K562 (cell line): Measurements from ENCODE around the gene ZBTB20. TPM values are rescaled to one million over a fixed set of nuclear protein-coding genes. Genes with fewer than 3 reads are reported as not detected.

ENCODE experiments used
- ATAC-seq: fragments of 200-7000 bp; cut with Tn5 transposase; 3 replicates; pipeline ENCODE4 v1.9.1; 2020; ENCODE audit warnings: moderate library complexity
- BruUV-seq: library from RNA; stranded (reverse); fragments of 400-500 nt; replicated peaks from 2 replicates; lab custom pipeline; 2021; lab: Mats Ljungman, UMichigan
- CTCF ChIA-PET: fragments of 300-600 bp; formaldehyde crosslinking; extraction: SDS; loops from one replicate; lab custom pipeline; 2021; ENCODE audit warnings: low intra/inter-chr PET ratio; lab: Yijun Ruan, JAX
- POLR2A ChIA-PET: fragments of 300-600, 350-650 bp; sonication (Branson Sonifier 250); formaldehyde crosslinking; extraction: SDS; loops from one replicate; lab custom pipeline; 2021; ENCODE audit warnings: antibody characterized with exemption, inconsistent platforms; lab: Yijun Ruan, JAX
- DNase-seq, 4 experiments: peaks; one replicate each; pipeline versions ENCODE4 v3.0.0 to v3.0.0-alpha.2; 2011 to 2018; ENCODE audit warnings: low spot score in 3 of 4, mixed read lengths in 3 of 4; ENCODE audit errors: extremely low read depth in 1 of 4
- FAIRE-seq: peaks from 2 replicates; lab custom pipeline; 2011; peaks lifted over from hg19 to GRCh38; lab: Jason Lieb, UNC
- H2AFZ ChIP-seq: 2 replicates; pipeline ENCODE4 v1.6.0; 2011; ENCODE audit warnings: low read depth, low read length, control low read depth, inconsistent platforms
- H3K27ac ChIP-seq: fragments of 200-600 bp; 3 replicates; pipeline ENCODE4 v1.8.0; 2011; ENCODE audit warnings: low read depth, mild to moderate bottlenecking, control low read depth, inconsistent platforms, low read length, moderate library complexity, mixed read lengths; ENCODE audit errors: extremely low read depth
- H3K27me3 ChIP-seq, 2 experiments: fragments of 300-600 bp in 1 of 2; 2 replicates in 1 of 2; 3 replicates in 1 of 2; pipeline versions ENCODE4 v1.6.0 to v1.8.0; 2011; ENCODE audit warnings: inconsistent platforms in 2 of 2, low read length in 2 of 2, mild to moderate bottlenecking in 1 of 2, mixed read lengths in 1 of 2, moderate library complexity in 1 of 2; ENCODE audit not compliant: control insufficient read depth in 2 of 2, insufficient read depth in 2 of 2
- H3K36me3 ChIP-seq: fragments of 300-600 bp; 3 replicates; pipeline ENCODE4 v1.8.0; 2011; ENCODE audit warnings: mild to moderate bottlenecking, low read length, inconsistent platforms; ENCODE audit not compliant: control insufficient read depth, insufficient read depth
- H3K4me1 ChIP-seq, 2 experiments: fragments of 200-600 bp in 1 of 2; replicated peaks in 1 of 2; 2 replicates in 1 of 2; 3 replicates in 1 of 2; pipeline versions ENCODE4 v1.5.1 to v1.8.0; 2011; ENCODE audit warnings: inconsistent platforms in 2 of 2, low read length in 2 of 2, mild to moderate bottlenecking in 1 of 2, mixed read lengths in 1 of 2, moderate library complexity in 1 of 2; ENCODE audit not compliant: control insufficient read depth in 2 of 2, insufficient read depth in 2 of 2
- H3K4me2 ChIP-seq: 2 replicates; pipeline ENCODE4 v1.6.1; 2011; ENCODE audit warnings: low read length, control low read depth, inconsistent platforms, mixed read lengths; ENCODE audit not compliant: insufficient read depth
- H3K4me3 ChIP-seq: fragments of 200-600 bp; sonication (generic), shearing (Covaris generic); 2 replicates; pipeline ENCODE4 v1.5.1; 2016; ENCODE audit warnings: control low read depth, inconsistent platforms
- H3K79me2 ChIP-seq: fragments of 200-600 bp; 3 replicates; pipeline ENCODE4 v1.8.0; 2011; ENCODE audit warnings: low read length, inconsistent platforms; ENCODE audit not compliant: control insufficient read depth, insufficient read depth
- H3K9ac ChIP-seq, 2 experiments: 2 replicates each; pipeline versions ENCODE4 v1.6.0 to v1.6.1; 2011; ENCODE audit warnings: low read depth in 2 of 2, low read length in 2 of 2, control low read depth in 1 of 2, inconsistent platforms in 1 of 2, mild to moderate bottlenecking in 1 of 2, mixed read lengths in 1 of 2; ENCODE audit not compliant: insufficient read depth in 1 of 2
- H3K9me1 ChIP-seq: one replicate; pipeline ENCODE4 v1.6.0; 2011; ENCODE audit warnings: inconsistent platforms, mild to moderate bottlenecking, low read length, moderate library complexity; ENCODE audit not compliant: control insufficient read depth, insufficient read depth
- H3K9me3 ChIP-seq: replicated peaks from 2 replicates; pipeline ENCODE4 v1.5.1; 2011; ENCODE audit warnings: low read depth, low read length, inconsistent platforms; ENCODE audit not compliant: control insufficient read depth, insufficient read depth
- H4K20me1 ChIP-seq: replicated peaks from 2 replicates; pipeline ENCODE4 v1.6.1; 2011; ENCODE audit warnings: low read length, inconsistent platforms, mixed read lengths; ENCODE audit not compliant: control insufficient read depth, insufficient read depth
- COPS2 ChIP-seq: fragments of 450-650 bp; conservative IDR thresholded peaks from 2 replicates; pipeline ENCODE4 v1.6.1; 2016; ENCODE audit warnings: mild to moderate bottlenecking, moderate library complexity
- EGR1 ChIP-seq: fragments of 450-650 bp; conservative IDR thresholded peaks from 2 replicates; pipeline ENCODE4 v1.6.1; 2017; ENCODE audit warnings: mild to moderate bottlenecking
- HOMEZ ChIP-seq: fragments of 250-450 bp; sonication (Bioruptor Pico); IDR thresholded peaks from 2 replicates; pipeline ENCODE4 v1.4.0; 2020; ENCODE audit warnings: mild to moderate bottlenecking, moderate library complexity
- KAT7 ChIP-seq: sonication (generic); formaldehyde crosslinking; IDR thresholded peaks from 2 replicates; pipeline ENCODE4 v1.8.0; 2022; ENCODE audit warnings: missing genetic modification reagents, mild to moderate bottlenecking, borderline replicate concordance
- KDM2B ChIP-seq: fragments of 250-450 bp; sonication (Bioruptor Pico); IDR thresholded peaks from 2 replicates; pipeline ENCODE4 v1.8.0; 2021; ENCODE audit warnings: mild to moderate bottlenecking, moderate library complexity
- NEUROD1 ChIP-seq: fragments of 150-350 bp; IDR thresholded peaks from 2 replicates; pipeline ENCODE4 v1.6.1; 2014; ENCODE audit warnings: borderline replicate concordance, low read length, low read depth; ENCODE audit not compliant: partially characterized antibody
- NR2C1 ChIP-seq, 2 experiments: fragments of 450-650 bp; IDR thresholded peaks; 2 replicates each; pipeline ENCODE4 v1.6.1; 2017; ENCODE audit warnings: mild to moderate bottlenecking in 2 of 2, antibody characterized with exemption in 1 of 2, inconsistent platforms in 1 of 2, missing compliant biosample characterization in 1 of 2, missing genetic modification characterization in 1 of 2
- SAFB2 ChIP-seq: fragments of 200-400 bp; formaldehyde crosslinking; IDR thresholded peaks from 2 replicates; pipeline ENCODE4 v1.6.1; 2018; ENCODE audit warnings: borderline replicate concordance, low read length, low read depth, moderate library complexity; ENCODE audit not compliant: severe bottlenecking
- STAG1 ChIP-seq: sonication (generic); formaldehyde crosslinking; IDR thresholded peaks from 2 replicates; pipeline ENCODE4 v1.5.0; 2020; ENCODE audit warnings: missing genetic modification reagents, borderline replicate concordance
- TAF9B ChIP-seq: fragments of 450-650 bp; IDR thresholded peaks from 2 replicates; pipeline ENCODE4 v1.6.1; 2018; ENCODE audit warnings: mild to moderate bottlenecking; ENCODE audit not compliant: partially characterized antibody
- ZNF445 ChIP-seq: fragments of 250-450 bp; sonication (Bioruptor Pico); IDR thresholded peaks from 2 replicates; pipeline ENCODE4 v1.4.0; 2020; ENCODE audit warnings: low read depth, mild to moderate bottlenecking, moderate library complexity
- ZNF584 ChIP-seq: fragments of 200-800 bp; sonication (Bioruptor generic); IDR thresholded peaks from 2 replicates; pipeline ENCODE4 v1.6.1; 2016; ENCODE audit warnings: low read depth, mild to moderate bottlenecking, missing genetic modification characterization, missing compliant biosample characterization
- ZNF668 ChIP-seq: fragments of 250-450 bp; sonication (Bioruptor Pico); IDR thresholded peaks from 2 replicates; pipeline ENCODE4 v1.8.0; 2022; ENCODE audit warnings: mild to moderate bottlenecking, inconsistent platforms
- WGBS: fragments of 100-300 bp; shearing (Covaris generic); methylation state at CpG from one replicate; pipeline ENCODE4 v1.1.6; 2016; ENCODE audit warnings: low coverage, mixed read lengths; ENCODE audit not compliant: insufficient coverage; ENCODE audit errors: missing lambda C conversion rate; 5-methylcytosine and 5-hydroxymethylcytosine counted together
- in situ Hi-C: fragments of 300-500 bp; cut with MboI; formaldehyde crosslinking; loops from 4 replicates; pipeline ENCODE4 v1.15.0; 2018; ENCODE audit warnings: inconsistent platforms, mixed read lengths
- intact Hi-C: fragments of 100-400 bp; cut with micrococcal nuclease; formaldehyde crosslinking; loops from 2 replicates; pipeline ENCODE4 v1.14.2; 2022
- polyA plus RNA-seq, 8 experiments: library from polyadenylated mRNA; depleted of rRNA in 4 of 8; stranded (reverse) in 5 of 8; unstranded in 3 of 8; fragments of >200 nt; fragmentation: Nextera tagmentation in 2 of 8; fragmentation: Illumina TruSeq in 1 of 8; extraction: Ambion mirVana in 2 of 8; extraction: Trizol in 1 of 8; gene quantifications; 2 replicates each; pipeline versions ENCODE4 v1.2.1 to v1.2.3, GENCODE V29; 2011 to 2014; ENCODE audit warnings: inconsistent platforms in 1 of 8, missing spikeins in 1 of 8
- total RNA-seq, 7 experiments: library from RNA; depleted of rRNA in 6 of 7; stranded (reverse); fragments of >200 nt in 6 of 7; fragmentation: Illumina TruSeq in 2 of 7; extraction: Trizol in 2 of 7; gene quantifications; 2 replicates each; pipeline versions ENCODE4 v1.2.1 to v1.2.3, GENCODE V29; 2011 to 2021; ENCODE audit warnings: low replicate concordance in 1 of 7

Gene ZBTB20
- total and polyA plus RNA-seq, 9 of the 15 experiments (the other 6 are each of a cell fraction or from before 2014, with no cell fraction given) = 0.17 to 1.7 (median 0.45) TPM

DNA sequence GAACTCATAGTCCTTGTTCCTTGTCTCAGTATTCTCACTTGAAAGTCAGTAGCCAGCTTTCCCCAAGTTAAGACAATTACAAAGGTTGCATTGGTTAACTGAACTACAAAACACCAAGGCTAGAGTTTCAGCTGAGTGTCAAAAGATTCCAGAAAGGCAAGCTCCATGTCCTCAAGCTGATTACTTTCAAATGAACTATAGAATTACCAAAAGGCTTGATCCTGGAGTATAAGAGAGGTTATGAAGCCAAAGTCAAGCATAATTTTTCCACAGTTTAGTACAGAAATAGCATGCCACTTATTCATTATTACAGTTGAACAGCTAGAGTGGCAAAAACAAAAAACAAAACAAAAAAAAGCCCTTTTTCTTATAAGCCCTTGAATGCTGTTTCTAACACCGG, 51.9 kb downstream of the ZBTB20 start:
- ATAC-seq (no peak), FAIRE-seq (no peak), DNase-seq (no peak)
- Histone ChIP-seq H3K27me3 (no peaks in the 10 kb centered on the region), H3K4me1 (no peaks in the 10 kb centered on the region), H3K9me1 (no peaks in the 10 kb centered on the region), H3K9ac (no peak overlapping the region), H4K20me1 (no peaks in the 10 kb centered on the region), H3K79me2 (no peaks in the 10 kb centered on the region), H2AFZ (no peak overlapping the region), H3K4me2 (no peak overlapping the region), H3K36me3 (no peaks in the 10 kb centered on the region), H3K9me3 (no peaks in the 10 kb centered on the region), H3K27ac (no peak overlapping the region), H3K4me3 (no peak overlapping the region)
- in situ Hi-C loops (no loop called here), intact Hi-C loops (loop anchor here (10.0 kb wide), 2 partner anchors 690 to 720 kb away; no protein-coding TSS in a partner anchor)
- CTCF ChIA-PET = no interaction called here
- WGBS = 12% methylated on average over 1 of the region's 1 CpG
- POLR2A ChIA-PET = no interaction called here
- BruUV-seq = no TSS peak
- TF ChIP-seq SAFB2 (no peak), NEUROD1 (no peak), ZNF584 (CRISPR knock-in tag) (no peak), ZNF668 (no peak), TAF9B (no peak), HOMEZ (no peak), STAG1 (CRISPR knock-in tag) (no peak), NR2C1 (IDR thresholded peaks at IDR 0.05) (no peak), NR2C1 (tag; IDR thresholded peaks at IDR 0.05) (no peak), KAT7 (no peak), COPS2 (no peak), KDM2B (CRISPR knock-in tag) (no peak), EGR1 (no peak), ZNF445 (CRISPR knock-in tag) (no peak)
- TF ChIP-seq, all 486 proteins: peak for 0
